Smooth muscle cell (in vitro differentiated cells): ENCODE measurements around the gene POU6F2. TPM values are rescaled to one million over a fixed set of nuclear protein-coding genes. Genes with fewer than 3 reads are reported as not detected.

Source experiments
- DNase-seq: peaks from one replicate; lab custom pipeline; 2025; ENCODE audit not compliant: unreplicated experiment; lab: John Stamatoyannopoulos, UW
- H2AFZ ChIP-seq: fragments of 200-600 bp; sonication (generic); 2 replicates; pipeline ENCODE4 v1.6.0; 2016; ENCODE audit warnings: antibody characterized with exemption, low read depth, mild to moderate bottlenecking
- H3F3A ChIP-seq: fragments of 200-600 bp; sonication (generic); 2 replicates; pipeline ENCODE4 v1.6.0; 2017; ENCODE audit warnings: antibody characterized with exemption, low read depth
- H3K27ac ChIP-seq: fragments of 200-600 bp; sonication (generic); 2 replicates; pipeline ENCODE4 v1.5.1; 2016; ENCODE audit warnings: low read depth, mild to moderate bottlenecking
- H3K27me3 ChIP-seq: fragments of 200-600 bp; sonication (generic); 2 replicates; pipeline ENCODE4 v1.6.1; 2016; ENCODE audit warnings: low read depth, mild to moderate bottlenecking
- H3K36me3 ChIP-seq: fragments of 200-600 bp; sonication (generic); 2 replicates; pipeline ENCODE4 v1.5.1; 2016; ENCODE audit warnings: low read depth
- H3K4me1 ChIP-seq: fragments of 200-600 bp; sonication (generic); 2 replicates; pipeline ENCODE4 v1.5.1; 2016; ENCODE audit warnings: low read depth
- H3K4me2 ChIP-seq: fragments of 200-600 bp; sonication (generic); 2 replicates; pipeline ENCODE4 v1.6.0; 2016; ENCODE audit warnings: mild to moderate bottlenecking
- H3K4me3 ChIP-seq: fragments of 200-600 bp; sonication (generic); 2 replicates; pipeline ENCODE4 v1.5.1; 2016; ENCODE audit warnings: mild to moderate bottlenecking
- H3K79me2 ChIP-seq: fragments of 200-600 bp; sonication (generic); 2 replicates; pipeline ENCODE4 v1.6.0; 2016; ENCODE audit warnings: low read depth, mild to moderate bottlenecking
- H3K9ac ChIP-seq: fragments of 200-600 bp; sonication (generic); 2 replicates; pipeline ENCODE4 v1.6.0; 2016; ENCODE audit warnings: low read depth
- H3K9me3 ChIP-seq: fragments of 200-600 bp; sonication (generic); replicated peaks from 2 replicates; pipeline ENCODE4 v1.5.1; 2016; ENCODE audit warnings: low read depth
- H4K20me1 ChIP-seq: fragments of 200-600 bp; sonication (generic); 2 replicates; pipeline ENCODE4 v1.6.0; 2016; ENCODE audit warnings: low read depth
- whole genome bisulfite sequencing: methylation state at CpG from one replicate; pipeline ENCODE4 v1.1.7; 2016; ENCODE audit warnings: low lambda C conversion rate; 5-methylcytosine and 5-hydroxymethylcytosine counted together
- polyA plus RNA-seq: library from polyadenylated mRNA; unstranded; fragments of >200 nt; fragmentation: Nextera tagmentation; extraction: Ambion mirVana; gene quantifications from 2 replicates; pipeline ENCODE4 v1.2.1, GENCODE V29; 2016
- total RNA-seq: library from RNA; depleted of rRNA; stranded (reverse); fragments of >200 nt; gene quantifications from 2 replicates; pipeline ENCODE4 v1.2.3, GENCODE V29; 2014
- TF ChIP-seq, protein P1 (sequence below): fragments of 200-600 bp; sonication (generic); IDR thresholded peaks from 2 replicates; pipeline ENCODE4 v1.5.1; 2017; ENCODE audit warnings: borderline replicate concordance, mild to moderate bottlenecking, antibody characterized with exemption; ENCODE audit not compliant: insufficient read depth, poor library complexity, severe bottlenecking

POU6F2 gene
- total and polyA plus RNA-seq, 2 experiments from 2014 or later = 1.2 TPM

DNA sequence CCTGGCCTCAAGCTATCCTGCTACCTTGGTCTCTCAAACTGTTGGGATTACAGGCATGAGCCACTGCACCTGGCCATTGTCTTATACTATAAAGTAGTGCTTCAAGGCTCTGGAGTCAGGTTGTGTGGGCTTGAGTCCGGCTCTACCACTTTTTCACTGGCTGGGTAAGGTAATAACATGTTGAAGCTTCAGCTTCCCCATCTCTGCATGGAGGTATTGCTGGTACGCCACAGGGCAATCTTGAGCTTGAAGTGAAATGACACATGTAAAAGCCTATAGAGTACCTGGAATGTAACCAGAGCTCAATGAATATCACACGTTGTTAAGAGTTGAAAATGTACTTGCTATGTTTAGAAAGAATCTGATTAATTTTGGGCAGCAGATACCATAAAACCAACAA is 120.8 kb downstream of the POU6F2 start:
- Histone ChIP-seq H3K79me2 (no peaks in the 10 kb centered on the region), H2AFZ (no peak overlapping the region), H4K20me1 (no peaks in the 10 kb centered on the region), H3K27me3 (no peaks in the 10 kb centered on the region), H3K9ac (no peak overlapping the region), H3K4me2 (no peak overlapping the region), H3K36me3 (no peaks in the 10 kb centered on the region), H3K27ac (no peak overlapping the region), H3K4me1 (no peaks in the 10 kb centered on the region), H3K9me3 (no peaks in the 10 kb centered on the region), H3K4me3 (no peak overlapping the region), H3F3A (no peaks in the 10 kb centered on the region)
- 91% methylated on average over 3 of the region's 3 CpGs for WGBS
- TF ChIP-seq, protein P1, sequence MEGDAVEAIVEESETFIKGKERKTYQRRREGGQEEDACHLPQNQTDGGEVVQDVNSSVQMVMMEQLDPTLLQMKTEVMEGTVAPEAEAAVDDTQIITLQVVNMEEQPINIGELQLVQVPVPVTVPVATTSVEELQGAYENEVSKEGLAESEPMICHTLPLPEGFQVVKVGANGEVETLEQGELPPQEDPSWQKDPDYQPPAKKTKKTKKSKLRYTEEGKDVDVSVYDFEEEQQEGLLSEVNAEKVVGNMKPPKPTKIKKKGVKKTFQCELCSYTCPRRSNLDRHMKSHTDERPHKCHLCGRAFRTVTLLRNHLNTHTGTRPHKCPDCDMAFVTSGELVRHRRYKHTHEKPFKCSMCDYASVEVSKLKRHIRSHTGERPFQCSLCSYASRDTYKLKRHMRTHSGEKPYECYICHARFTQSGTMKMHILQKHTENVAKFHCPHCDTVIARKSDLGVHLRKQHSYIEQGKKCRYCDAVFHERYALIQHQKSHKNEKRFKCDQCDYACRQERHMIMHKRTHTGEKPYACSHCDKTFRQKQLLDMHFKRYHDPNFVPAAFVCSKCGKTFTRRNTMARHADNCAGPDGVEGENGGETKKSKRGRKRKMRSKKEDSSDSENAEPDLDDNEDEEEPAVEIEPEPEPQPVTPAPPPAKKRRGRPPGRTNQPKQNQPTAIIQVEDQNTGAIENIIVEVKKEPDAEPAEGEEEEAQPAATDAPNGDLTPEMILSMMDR = no peak
- no peak for DNase-seq

DNA sequence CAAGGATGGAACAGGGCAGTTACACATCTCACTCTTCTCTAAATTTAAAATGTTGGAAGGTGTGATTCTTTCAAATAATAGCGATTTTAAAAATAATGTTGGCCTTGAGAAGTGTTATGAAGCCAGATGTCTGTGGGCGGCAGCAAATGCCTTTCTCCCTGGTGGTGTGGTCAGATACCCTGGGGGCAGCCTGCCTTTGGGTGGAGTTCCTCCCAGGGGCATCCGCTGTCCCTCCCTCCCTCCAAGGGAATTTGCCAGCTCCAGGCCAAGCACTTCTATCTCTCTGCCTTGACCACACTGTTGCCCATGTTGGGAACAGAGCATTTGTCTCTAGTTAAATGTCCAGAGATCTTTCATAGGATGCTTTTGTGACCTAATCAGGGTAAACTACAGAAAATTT is 121.4 kb downstream of the POU6F2 start:
- Histone ChIP-seq H3K79me2 (no peaks in the 10 kb centered on the region), H3K4me3 (no peak overlapping the region), H2AFZ (no peak overlapping the region), H3K9me3 (no peaks in the 10 kb centered on the region), H3K4me2 (no peak overlapping the region), H3K27ac (no peak overlapping the region), H3K4me1 (no peaks in the 10 kb centered on the region), H3K36me3 (no peaks in the 10 kb centered on the region), H3K9ac (no peak overlapping the region), H4K20me1 (no peaks in the 10 kb centered on the region), H3F3A (no peaks in the 10 kb centered on the region), H3K27me3 (no peaks in the 10 kb centered on the region)
- TF ChIP-seq, protein P1 = no peak
- 93% methylated on average over 3 of the region's 3 CpGs for WGBS
- DNase-seq = no peak

GRCh38 chr7:39100270-39100669 is 122.6 kb downstream of the POU6F2 start:
- no peak overlapping the region for H3K4me3 ChIP-seq
- H3F3A ChIP-seq = no peaks in the 10 kb centered on the region
- no peaks in the 10 kb centered on the region for H3K4me1 ChIP-seq
- H3K9me3 ChIP-seq = no peaks in the 10 kb centered on the region
- DNase-seq = no peak
- no peaks in the 10 kb centered on the region for H3K36me3 ChIP-seq
- WGBS = 98% methylated on average over 2 of the region's 2 CpGs
- no peaks in the 10 kb centered on the region for H3K79me2 ChIP-seq
- H3K27me3 ChIP-seq = no peaks in the 10 kb centered on the region
- TF ChIP-seq, protein P1 = no peak
- H3K4me2 ChIP-seq = no peak overlapping the region
- H2AFZ ChIP-seq = no peak overlapping the region
- no peak overlapping the region for H3K27ac ChIP-seq
- no peak overlapping the region for H3K9ac ChIP-seq
- no peaks in the 10 kb centered on the region for H4K20me1 ChIP-seq

- no peaks in the 10 kb centered on the region for H3K36me3 ChIP-seq
- no peak overlapping the region for H3K9ac ChIP-seq
- H3K4me3 ChIP-seq = no peak overlapping the region
- TF ChIP-seq, protein P1 = no peak
- no peaks in the 10 kb centered on the region for H3K79me2 ChIP-seq
- no peak overlapping the region for H2AFZ ChIP-seq
- no peaks in the 10 kb centered on the region for H4K20me1 ChIP-seq
- no peaks in the 10 kb centered on the region for H3F3A ChIP-seq
- 80% methylated on average over 2 of the region's 2 CpGs for WGBS
- H3K4me2 ChIP-seq = no peak overlapping the region
- no peak for DNase-seq
- no peak overlapping the region for H3K27ac ChIP-seq
- H3K4me1 ChIP-seq = no peaks in the 10 kb centered on the region
- no peaks in the 10 kb centered on the region for H3K9me3 ChIP-seq
- no peaks in the 10 kb centered on the region for H3K27me3 ChIP-seq
These were observed 124.5 kb downstream of the POU6F2 start for GRCh38 chr7:39102234-39102633.
